Ramos (cell line): ENCODE measurements around the gene CADPS2.
"Not testable (repeated sequence)": the region's sequence is repeated elsewhere in the genome, so short reads cannot be mapped to it uniquely, and the experiment has no call there.

Experiments used
- in situ Hi-C: fragments of 300-500 bp; cut with MboI; formaldehyde crosslinking; loops from one replicate; pipeline ENCODE4 v1.14.3; 2022; ENCODE audit warnings: low sequenced_read_pairs; ENCODE audit not compliant: unreplicated experiment

The CADPS2 gene

GRCh38 chr7:122305475-122306319 lies 580.6 kb downstream of the CADPS2 start:
- in situ Hi-C loops, result no loop called here

- in situ Hi-C loops, result no loop called here
Measured at GRCh38 chr7:122304996-122305421, 581.3 kb downstream of the CADPS2 start.

- in situ Hi-C loops, result no loop called here
Measured at GRCh38 chr7:122304319-122304975, 581.8 kb downstream of the CADPS2 start, which contains the start of gene FEZF1. Gene FEZF1 (minus strand): TSS chr7:122304750. CDS start chr7:122304437, 313 bp downstream.

- in situ Hi-C loops, result no loop called here
Measured at GRCh38 chr7:122303531-122304318, 582.5 kb downstream of the CADPS2 start.

GRCh38 chr7:122302761-122303530 lies 583.3 kb downstream of the CADPS2 start:
- in situ Hi-C loops, result no loop called here

GRCh38 chr7:122301858-122302760 lies 584.2 kb downstream of the CADPS2 start:
- in situ Hi-C loops, result no loop called here

- in situ Hi-C loops, result no loop called here
Measured at GRCh38 chr7:122300956-122301833, 585.1 kb downstream of the CADPS2 start.

GRCh38 chr7:122300211-122300932 lies 585.9 kb downstream of the CADPS2 start:
- in situ Hi-C loops, result no loop called here

GRCh38 chr7:122299624-122300210 lies 586.5 kb downstream of the CADPS2 start:
- in situ Hi-C loops, result no loop called here

GRCh38 chr7:122298618-122299017 lies 587.6 kb downstream of the CADPS2 start:
- in situ Hi-C loops, result no loop called here

GRCh38 chr7:122298131-122298530 lies 588.1 kb downstream of the CADPS2 start:
- in situ Hi-C loops, result no loop called here

GRCh38 chr7:122291189-122291588 lies 595.1 kb downstream of the CADPS2 start:
- in situ Hi-C loops, result no loop called here

- in situ Hi-C loops, result no loop called here
Measured at GRCh38 chr7:122290476-122290875, 595.8 kb downstream of the CADPS2 start.

GRCh38 chr7:122289426-122289825 lies 596.8 kb downstream of the CADPS2 start:
- in situ Hi-C loops, result no loop called here

- in situ Hi-C loops, result not testable (repeated sequence)
Measured at GRCh38 chr7:122284608-122285007, 601.7 kb downstream of the CADPS2 start.

GRCh38 chr7:122273117-122273516 lies 613.1 kb downstream of the CADPS2 start:
- in situ Hi-C loops, result no loop called here

GRCh38 chr7:122269241-122269640 lies 617.0 kb downstream of the CADPS2 start:
- in situ Hi-C loops, result no loop called here
